Neural cell (in vitro differentiated cells): ENCODE measurements around the gene ZNF277. TPM values are rescaled to one million over a fixed set of nuclear protein-coding genes. Genes with fewer than 3 reads are reported as not detected.
A peak's percentile ranks its signal among the peaks of the same experiment; 100 is the strongest.

ENCODE experiments used
- H2AFZ ChIP-seq: fragments of 200-600, 300-800 bp; sonication (generic), shearing (Covaris generic); 2 replicates; pipeline ENCODE4 v1.6.0; 2014; ENCODE audit warnings: low read depth, mild to moderate bottlenecking, antibody characterized with exemption, low read length, moderate library complexity
- H3F3A ChIP-seq: fragments of 200-600 bp; shearing (Covaris generic); 2 replicates; pipeline ENCODE4 v1.6.1; 2016; ENCODE audit warnings: mild to moderate bottlenecking, moderate library complexity, mixed read lengths, antibody characterized with exemption, low read length; ENCODE audit not compliant: insufficient read depth, poor library complexity, severe bottlenecking
- H3K27ac ChIP-seq: fragments of 200-600, 300-800 bp; sonication (generic), shearing (Covaris generic); 2 replicates; pipeline ENCODE4 v1.5.1; 2014; ENCODE audit warnings: mild to moderate bottlenecking, low read length, moderate library complexity
- H3K27me3 ChIP-seq: fragments of 300-800, 200-600 bp; sonication (generic), shearing (Covaris generic); 2 replicates; pipeline ENCODE4 v1.6.0; 2014; ENCODE audit warnings: mild to moderate bottlenecking, low read depth, low read length, moderate library complexity; ENCODE audit not compliant: insufficient read depth
- H3K36me3 ChIP-seq: fragments of 300-800, 200-600 bp; sonication (generic), shearing (Covaris generic); 2 replicates; pipeline ENCODE4 v1.5.1; 2014; ENCODE audit warnings: mild to moderate bottlenecking, antibody characterized with exemption, low read length, moderate library complexity; ENCODE audit not compliant: insufficient read depth
- H3K4me2 ChIP-seq: fragments of 300-800, 200-600 bp; sonication (generic), shearing (Covaris generic); 2 replicates; pipeline ENCODE4 v1.6.0; 2014; ENCODE audit warnings: mild to moderate bottlenecking, low read length
- H3K4me3 ChIP-seq: fragments of 300-800, 200-600 bp; sonication (generic), shearing (Covaris generic); 2 replicates; pipeline ENCODE4 v1.5.1; 2014; ENCODE audit warnings: mild to moderate bottlenecking, low read length, moderate library complexity
- H3K79me2 ChIP-seq: fragments of 200-600 bp; shearing (Covaris generic); replicated peaks from 2 replicates; pipeline ENCODE4 v1.6.0; 2014; ENCODE audit warnings: mild to moderate bottlenecking, low read length, moderate library complexity; ENCODE audit not compliant: insufficient read depth
- H3K9ac ChIP-seq: fragments of 300-800, 200-600 bp; sonication (generic), shearing (Covaris generic); 2 replicates; pipeline ENCODE4 v1.6.1; 2016; ENCODE audit warnings: mild to moderate bottlenecking, low read length, mixed read lengths
- H3K9me2 ChIP-seq: fragments of 200-600 bp; shearing (Covaris generic); 2 replicates; pipeline ENCODE4 v1.6.1; 2016; ENCODE audit warnings: mild to moderate bottlenecking, low read length, mixed read lengths; ENCODE audit not compliant: insufficient read depth
- H3K9me3 ChIP-seq: fragments of 200-600, 300-800 bp; sonication (generic), shearing (Covaris generic); 2 replicates; pipeline ENCODE4 v1.6.1; 2016; ENCODE audit warnings: mild to moderate bottlenecking, mixed run types, low read length, moderate library complexity, mixed read lengths
- H4K20me1 ChIP-seq: fragments of 200-600 bp; shearing (Covaris generic); 2 replicates; pipeline ENCODE4 v1.6.1; 2016; ENCODE audit warnings: mild to moderate bottlenecking, mixed run types; ENCODE audit not compliant: insufficient read depth
- EP300 ChIP-seq: fragments of 450-650 bp; conservative IDR thresholded peaks from 2 replicates; pipeline ENCODE4 v1.6.1; 2014; ENCODE audit warnings: antibody characterized with exemption, mild to moderate bottlenecking, moderate library complexity; ENCODE audit not compliant: poor library complexity, severe bottlenecking
- EZH2 ChIP-seq: fragments of 200-600, 300-800 bp; shearing (Covaris generic), sonication (generic); IDR thresholded peaks from 2 replicates; pipeline ENCODE4 v1.6.1; 2014; ENCODE audit warnings: antibody characterized with exemption, low read length, borderline replicate concordance, mild to moderate bottlenecking; ENCODE audit not compliant: insufficient read depth, poor library complexity, severe bottlenecking
- MXI1 ChIP-seq: fragments of 450-650 bp; conservative IDR thresholded peaks from 2 replicates; pipeline ENCODE4 v1.6.1; 2014; ENCODE audit warnings: antibody characterized with exemption, mild to moderate bottlenecking; ENCODE audit not compliant: poor library complexity, severe bottlenecking
- POLR2AphosphoS5 ChIP-seq: IDR thresholded peaks from 2 replicates; pipeline ENCODE4 v1.6.1; 2012
- RAD21 ChIP-seq: fragments of 450-650 bp; conservative IDR thresholded peaks from 2 replicates; pipeline ENCODE4 v1.6.1; 2014; ENCODE audit warnings: antibody characterized with exemption, mild to moderate bottlenecking, moderate library complexity
- SMC3 ChIP-seq: fragments of 450-650 bp; conservative IDR thresholded peaks from 2 replicates; pipeline ENCODE4 v1.6.1; 2014; ENCODE audit warnings: antibody characterized with exemption, mild to moderate bottlenecking, moderate library complexity; ENCODE audit not compliant: poor library complexity
- TAF1 ChIP-seq: IDR thresholded peaks from 2 replicates; pipeline ENCODE4 v1.6.1; 2012; ENCODE audit warnings: low read depth
- polyA plus RNA-seq: library from polyadenylated mRNA; depleted of rRNA; stranded (reverse); fragments of >200 nt; gene quantifications from 2 replicates; pipeline ENCODE4 v1.2.3, GENCODE V29; 2014
- TF ChIP-seq, protein P1 (sequence below): IDR thresholded peaks from 2 replicates; pipeline ENCODE4 v1.6.1; 2012; ENCODE audit warnings: borderline replicate concordance
- TF ChIP-seq, protein P2 (sequence below): fragments of 450-650 bp; IDR thresholded peaks from 2 replicates; pipeline ENCODE4 v1.5.1; 2014; ENCODE audit warnings: antibody characterized with exemption, mild to moderate bottlenecking, moderate library complexity; ENCODE audit not compliant: poor library complexity, severe bottlenecking

The ZNF277 gene
- polyA plus RNA-seq, 1 donor from 2014 or later = 30.0 TPM

DNA sequence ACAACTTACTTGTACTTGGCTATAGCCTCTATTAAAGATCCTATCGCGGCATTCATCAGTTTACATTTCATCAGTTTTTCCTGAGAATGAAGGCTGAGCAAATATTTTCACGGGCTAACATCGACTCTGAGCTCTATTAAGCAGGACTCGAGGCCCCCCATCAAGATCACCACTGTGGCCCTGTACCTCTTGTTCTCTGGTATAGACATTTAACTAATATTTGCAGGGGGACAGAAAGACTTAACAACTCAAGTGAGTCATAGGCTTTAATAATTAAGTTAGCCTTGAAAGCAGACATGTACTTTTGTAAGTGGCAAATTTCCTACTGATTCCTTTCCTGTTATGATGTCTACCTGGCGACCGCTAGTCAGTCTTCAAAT, 45.7 kb upstream of the ZNF277 start:
- H3K36me3 ChIP-seq = no peaks in the 10 kb centered on the region
- TF ChIP-seq EP300 (no peak), SMC3 (no peak), RAD21 (no peak), TAF1 (no peak), MXI1 (no peak)
- no peak overlapping the region for H3K27ac ChIP-seq
- H3K4me3 ChIP-seq = no peak overlapping the region
- no peak overlapping the region for H3K9ac ChIP-seq
- H3K9me3 ChIP-seq = no peaks in the 10 kb centered on the region
- H3F3A ChIP-seq = no peaks in the 10 kb centered on the region
- no peak overlapping the region for H3K4me2 ChIP-seq
- H3K79me2 ChIP-seq = peaks cover 5% of the 10 kb centered on the region
- no peak overlapping the region for H2AFZ ChIP-seq
- no peaks in the 10 kb centered on the region for H3K9me2 ChIP-seq
- H3K27me3 ChIP-seq = no peaks in the 10 kb centered on the region
- no peaks in the 10 kb centered on the region for H4K20me1 ChIP-seq

DNA sequence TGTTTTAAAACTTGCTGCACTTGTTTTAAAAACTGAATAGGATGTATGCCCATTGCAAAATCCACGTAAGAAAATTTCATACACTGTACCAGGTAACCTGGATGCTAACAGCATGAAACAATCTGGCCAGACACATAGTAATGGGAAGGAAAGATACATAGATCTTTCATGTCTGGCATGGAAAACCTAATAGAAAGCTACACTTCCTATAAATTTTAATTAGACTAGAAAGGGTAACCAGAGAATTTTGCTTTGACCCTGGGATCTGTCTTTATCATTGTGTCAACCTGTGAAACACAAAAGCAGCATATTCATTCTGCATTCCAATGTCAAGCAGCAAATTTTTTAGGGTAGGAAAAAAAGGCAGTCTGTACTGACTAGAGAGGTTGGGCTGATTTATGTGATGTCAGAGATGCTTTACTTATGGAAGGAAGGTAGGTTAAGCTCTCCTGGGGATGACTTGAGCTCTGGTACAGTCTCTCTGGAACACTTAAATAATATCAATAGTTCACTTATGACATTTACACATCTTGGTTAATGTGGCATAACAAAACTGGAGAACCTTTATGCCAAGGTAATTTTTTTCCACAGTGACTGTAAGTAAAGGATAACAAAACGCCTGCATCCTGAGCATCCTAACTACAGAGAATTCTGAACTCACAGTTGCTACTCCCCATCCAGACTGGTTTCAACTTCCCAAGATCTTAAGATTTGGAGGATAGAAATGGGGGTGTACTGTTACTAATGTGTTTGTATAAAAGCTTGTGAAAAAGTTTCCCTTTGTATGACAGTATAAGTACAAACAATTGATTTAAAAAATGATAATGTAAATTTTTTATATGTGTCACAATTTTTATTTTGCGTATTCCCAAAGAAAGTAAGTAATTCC, 45.0 kb upstream of the ZNF277 start:
- Histone ChIP-seq H3K27ac (no peak overlapping the region), H3K36me3 (no peaks in the 10 kb centered on the region), H2AFZ (no peak overlapping the region), H3K9me2 (no peaks in the 10 kb centered on the region), H3K9ac (no peak overlapping the region), H3K27me3 (no peaks in the 10 kb centered on the region), H3K79me2 (peaks cover 5% of the 10 kb centered on the region), H3F3A (no peaks in the 10 kb centered on the region), H3K9me3 (no peaks in the 10 kb centered on the region), H3K4me3 (peak overlapping the region; percentile 32), H3K4me2 (peak overlapping the region; percentile 21), H4K20me1 (no peaks in the 10 kb centered on the region)
- TF ChIP-seq RAD21 (no peak), EP300 (no peak), TAF1 (no peak)

DNA sequence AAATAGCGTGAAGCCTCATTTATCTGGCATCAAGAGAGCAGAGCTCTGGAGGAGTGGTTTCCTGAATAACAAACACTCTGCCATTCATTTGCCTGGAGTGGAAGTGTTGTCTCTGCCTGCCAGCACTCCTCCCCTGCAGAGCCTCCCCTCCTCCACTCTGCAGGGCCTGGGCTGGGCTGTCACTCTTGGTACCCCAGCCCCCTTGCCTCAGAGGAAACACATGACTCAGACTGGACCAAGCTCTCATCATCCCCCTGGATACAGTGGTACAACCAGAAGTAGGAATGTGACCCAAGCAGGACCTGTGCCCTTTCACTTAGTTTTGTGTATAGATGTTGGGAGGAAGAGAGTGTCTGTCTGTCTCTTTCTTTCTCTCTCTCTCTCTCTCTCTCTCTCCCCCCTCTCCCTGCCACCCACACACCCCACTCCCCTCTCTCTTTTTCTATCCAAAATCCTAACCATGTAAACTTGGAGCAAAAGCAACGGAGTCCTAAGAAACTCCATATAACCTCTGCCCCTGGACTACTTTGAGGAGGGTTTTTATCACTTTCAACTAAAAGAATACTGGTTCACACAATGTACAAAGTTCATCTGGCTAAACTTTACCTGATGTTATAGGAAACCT, 44.2 kb upstream of the ZNF277 start:
- Histone ChIP-seq H3K9me2 (no peaks in the 10 kb centered on the region), H2AFZ (no peak overlapping the region), H3K9me3 (no peaks in the 10 kb centered on the region), H3K4me2 (peak overlapping the region; percentile 21), H3K36me3 (no peaks in the 10 kb centered on the region), H3K27ac (no peak overlapping the region), H3F3A (no peaks in the 10 kb centered on the region), H4K20me1 (no peaks in the 10 kb centered on the region), H3K4me3 (peak overlapping the region; percentile 32), H3K79me2 (peaks cover 5% of the 10 kb centered on the region), H3K27me3 (no peaks in the 10 kb centered on the region), H3K9ac (no peak overlapping the region)
- no peak for TF ChIP-seq RAD21
- no peak for TF ChIP-seq TAF1
- TF ChIP-seq, protein P1, sequence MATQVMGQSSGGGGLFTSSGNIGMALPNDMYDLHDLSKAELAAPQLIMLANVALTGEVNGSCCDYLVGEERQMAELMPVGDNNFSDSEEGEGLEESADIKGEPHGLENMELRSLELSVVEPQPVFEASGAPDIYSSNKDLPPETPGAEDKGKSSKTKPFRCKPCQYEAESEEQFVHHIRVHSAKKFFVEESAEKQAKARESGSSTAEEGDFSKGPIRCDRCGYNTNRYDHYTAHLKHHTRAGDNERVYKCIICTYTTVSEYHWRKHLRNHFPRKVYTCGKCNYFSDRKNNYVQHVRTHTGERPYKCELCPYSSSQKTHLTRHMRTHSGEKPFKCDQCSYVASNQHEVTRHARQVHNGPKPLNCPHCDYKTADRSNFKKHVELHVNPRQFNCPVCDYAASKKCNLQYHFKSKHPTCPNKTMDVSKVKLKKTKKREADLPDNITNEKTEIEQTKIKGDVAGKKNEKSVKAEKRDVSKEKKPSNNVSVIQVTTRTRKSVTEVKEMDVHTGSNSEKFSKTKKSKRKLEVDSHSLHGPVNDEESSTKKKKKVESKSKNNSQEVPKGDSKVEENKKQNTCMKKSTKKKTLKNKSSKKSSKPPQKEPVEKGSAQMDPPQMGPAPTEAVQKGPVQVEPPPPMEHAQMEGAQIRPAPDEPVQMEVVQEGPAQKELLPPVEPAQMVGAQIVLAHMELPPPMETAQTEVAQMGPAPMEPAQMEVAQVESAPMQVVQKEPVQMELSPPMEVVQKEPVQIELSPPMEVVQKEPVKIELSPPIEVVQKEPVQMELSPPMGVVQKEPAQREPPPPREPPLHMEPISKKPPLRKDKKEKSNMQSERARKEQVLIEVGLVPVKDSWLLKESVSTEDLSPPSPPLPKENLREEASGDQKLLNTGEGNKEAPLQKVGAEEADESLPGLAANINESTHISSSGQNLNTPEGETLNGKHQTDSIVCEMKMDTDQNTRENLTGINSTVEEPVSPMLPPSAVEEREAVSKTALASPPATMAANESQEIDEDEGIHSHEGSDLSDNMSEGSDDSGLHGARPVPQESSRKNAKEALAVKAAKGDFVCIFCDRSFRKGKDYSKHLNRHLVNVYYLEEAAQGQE = no peak
- TF ChIP-seq MXI1 = no peak
- TF ChIP-seq POLR2AphosphoS5 = peak; percentile 38
- TF ChIP-seq, protein P2, sequence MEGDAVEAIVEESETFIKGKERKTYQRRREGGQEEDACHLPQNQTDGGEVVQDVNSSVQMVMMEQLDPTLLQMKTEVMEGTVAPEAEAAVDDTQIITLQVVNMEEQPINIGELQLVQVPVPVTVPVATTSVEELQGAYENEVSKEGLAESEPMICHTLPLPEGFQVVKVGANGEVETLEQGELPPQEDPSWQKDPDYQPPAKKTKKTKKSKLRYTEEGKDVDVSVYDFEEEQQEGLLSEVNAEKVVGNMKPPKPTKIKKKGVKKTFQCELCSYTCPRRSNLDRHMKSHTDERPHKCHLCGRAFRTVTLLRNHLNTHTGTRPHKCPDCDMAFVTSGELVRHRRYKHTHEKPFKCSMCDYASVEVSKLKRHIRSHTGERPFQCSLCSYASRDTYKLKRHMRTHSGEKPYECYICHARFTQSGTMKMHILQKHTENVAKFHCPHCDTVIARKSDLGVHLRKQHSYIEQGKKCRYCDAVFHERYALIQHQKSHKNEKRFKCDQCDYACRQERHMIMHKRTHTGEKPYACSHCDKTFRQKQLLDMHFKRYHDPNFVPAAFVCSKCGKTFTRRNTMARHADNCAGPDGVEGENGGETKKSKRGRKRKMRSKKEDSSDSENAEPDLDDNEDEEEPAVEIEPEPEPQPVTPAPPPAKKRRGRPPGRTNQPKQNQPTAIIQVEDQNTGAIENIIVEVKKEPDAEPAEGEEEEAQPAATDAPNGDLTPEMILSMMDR = no peak
- no peak for TF ChIP-seq EZH2
- TF ChIP-seq SMC3 = no peak
- peak; percentile 15 for TF ChIP-seq EP300
